Measurements from ENCODE around the gene MPP1. TPM values are rescaled to one million over a fixed set of nuclear protein-coding genes. Genes with fewer than 3 reads are reported as not detected.

MPP1 gene
- total and polyA plus RNA-seq, 2 donors (not counting 3 experiments of a cell fraction or from before 2014, with no cell fraction given) = 22.1 to 32.3 TPM

GRCh38 chrX:154822029-154822428, 16.7 kb upstream of the MPP1 start:
- Histone ChIP-seq H3K79me2 (ENCODE audit: control insufficient read depth, insufficient read depth, low read length) (no peaks in the 10 kb centered on the region), H3K4me1 (ENCODE audit: control insufficient read depth, extremely low read depth, insufficient read depth, low read length) (no peaks in the 10 kb centered on the region), H3K4me3 (replicated peaks in 1 of 3; ENCODE audit: insufficient read depth in 1 of 3, low read depth in 1 of 3, low read length in 3 of 3) (no peak overlapping the region), H3K27ac (ENCODE audit: insufficient read depth, low read depth, low read length) (no peak overlapping the region), H3K36me3 (ENCODE audit: control insufficient read depth in 2 of 2, extremely low read depth in 1 of 2, insufficient read depth in 2 of 2, low read length in 2 of 2) (no peaks in the 10 kb centered on the region), H3K27me3 (ENCODE audit: control insufficient read depth in 2 of 2, insufficient read depth in 2 of 2, low read length in 2 of 2) (no peaks in the 10 kb centered on the region), H3K9ac (replicated peaks; ENCODE audit: extremely low read depth, insufficient read depth, low read length) (no peak overlapping the region), H3K9me3 (replicated peaks; ENCODE audit: control insufficient read depth, insufficient read depth, low read length) (no peaks in the 10 kb centered on the region), H3K9me1 (replicated peaks; ENCODE audit: control insufficient read depth, extremely low read depth, insufficient read depth, low read length) (no peaks in the 10 kb centered on the region), H4K20me1 (replicated peaks; ENCODE audit: control insufficient read depth, extremely low read depth, insufficient read depth, low read length) (no peaks in the 10 kb centered on the region), H3K4me2 (ENCODE audit: insufficient read depth, low read length) (no peak overlapping the region), H2AFZ (ENCODE audit: low read depth, low read length) (no peak overlapping the region)
- ChIA-PET CTCF (no interaction called here), POLR2A (interaction anchor here (0.6 kb wide), 1 partner anchor 28 kb away, joined by 5 read pairs; no protein-coding TSS in a partner anchor)
- DNase-seq (ENCODE audit: low read depth, low spot score) (no peak), FAIRE-seq (no peak)
- TF ChIP-seq MAX (IDR thresholded peaks at IDR 0.05; ENCODE audit: insufficient read depth, insufficient read length) = no peak
- no peak for TF ChIP-seq FOS (IDR thresholded peaks at IDR 0.05; ENCODE audit: borderline replicate concordance, insufficient read depth, low read length)
- no peak for TF ChIP-seq MYC (IDR thresholded peaks at IDR 0.05; ENCODE audit: low read depth, low read length)
- no peak for TF ChIP-seq JUN (IDR thresholded peaks at IDR 0.05; ENCODE audit: borderline replicate concordance, insufficient read depth, insufficient read length, low read depth)
- TF ChIP-seq CTCF (IDR thresholded peaks at IDR 0.05; ENCODE audit: extremely low read depth in 1 of 2, insufficient read depth in 1 of 2, low read depth in 1 of 2, low read length in 2 of 2) = no peak
- TF ChIP-seq GATA2 (IDR thresholded peaks at IDR 0.05; ENCODE audit: insufficient read depth, insufficient read length, low read depth, low read length) = no peak
- TF ChIP-seq POLR2A (IDR thresholded peaks at IDR 0.05; ENCODE audit: low read depth, low read length) = no peak
- TF ChIP-seq EZH2 (IDR thresholded peaks at IDR 0.05; ENCODE audit: borderline replicate concordance, low read depth, low read length, severe bottlenecking) = no peak
- TF ChIP-seq POLR2AphosphoS5 (IDR thresholded peaks at IDR 0.05; ENCODE audit: insufficient read depth, low read depth, low read length) = no peak
- intact Hi-C loops (cut with micrococcal nuclease) (no loop called here), dilution Hi-C loops (cut with MboI; ENCODE audit: extremely low pct_ligation_motif_present, low sequenced_read_pairs) (no loop called here)
- no TSS peak for BruUV-seq (replicated peaks)
